Prostate gland (tissue), 2 donors: ENCODE measurements around the gene FGF22.

Source experiments
- CTCF ChIP-seq, 4 experiments: fragments of 200-600 bp in 2 of 4; fragments of 450-650 bp in 2 of 4; sonication (generic) in 2 of 4; IDR thresholded peaks; 1 replicate in 3 of 4; 2 replicates in 1 of 4; pipeline ENCODE4 v1.5.1; 2016 to 2019; ENCODE audit warnings: antibody characterized with exemption in 4 of 4, mild to moderate bottlenecking in 2 of 4, moderate library complexity in 2 of 4
- POLR2A ChIP-seq: fragments of 450-650 bp; IDR thresholded peaks from one replicate; pipeline ENCODE4 v1.6.1; 2016; ENCODE audit warnings: antibody characterized with exemption, mild to moderate bottlenecking

GRCh38 chr19:688214-688613 lies 48.5 kb downstream of the FGF22 start:
- TF ChIP-seq POLR2A (no peak), CTCF (IDR thresholded peaks at IDR 0.05) (no peak)
